HS-5 (cell line): ENCODE results near the gene LOXL3.

Experiments
- DNase-seq: peaks from one replicate; pipeline ENCODE4 v3.0.0-alpha.2; 2012; ENCODE audit warnings: low read depth

The LOXL3 gene

GRCh38 chr2:74551942-74552913, 1.5 kb downstream of the LOXL3 start:
- no peak for DNase-seq

- DNase-seq = no peak
Observed at GRCh38 chr2:74551530-74551929, 2.2 kb downstream of the LOXL3 start.

GRCh38 chr2:74550231-74550630, 3.5 kb downstream of the LOXL3 start:
- DNase-seq = no peak

DNA sequence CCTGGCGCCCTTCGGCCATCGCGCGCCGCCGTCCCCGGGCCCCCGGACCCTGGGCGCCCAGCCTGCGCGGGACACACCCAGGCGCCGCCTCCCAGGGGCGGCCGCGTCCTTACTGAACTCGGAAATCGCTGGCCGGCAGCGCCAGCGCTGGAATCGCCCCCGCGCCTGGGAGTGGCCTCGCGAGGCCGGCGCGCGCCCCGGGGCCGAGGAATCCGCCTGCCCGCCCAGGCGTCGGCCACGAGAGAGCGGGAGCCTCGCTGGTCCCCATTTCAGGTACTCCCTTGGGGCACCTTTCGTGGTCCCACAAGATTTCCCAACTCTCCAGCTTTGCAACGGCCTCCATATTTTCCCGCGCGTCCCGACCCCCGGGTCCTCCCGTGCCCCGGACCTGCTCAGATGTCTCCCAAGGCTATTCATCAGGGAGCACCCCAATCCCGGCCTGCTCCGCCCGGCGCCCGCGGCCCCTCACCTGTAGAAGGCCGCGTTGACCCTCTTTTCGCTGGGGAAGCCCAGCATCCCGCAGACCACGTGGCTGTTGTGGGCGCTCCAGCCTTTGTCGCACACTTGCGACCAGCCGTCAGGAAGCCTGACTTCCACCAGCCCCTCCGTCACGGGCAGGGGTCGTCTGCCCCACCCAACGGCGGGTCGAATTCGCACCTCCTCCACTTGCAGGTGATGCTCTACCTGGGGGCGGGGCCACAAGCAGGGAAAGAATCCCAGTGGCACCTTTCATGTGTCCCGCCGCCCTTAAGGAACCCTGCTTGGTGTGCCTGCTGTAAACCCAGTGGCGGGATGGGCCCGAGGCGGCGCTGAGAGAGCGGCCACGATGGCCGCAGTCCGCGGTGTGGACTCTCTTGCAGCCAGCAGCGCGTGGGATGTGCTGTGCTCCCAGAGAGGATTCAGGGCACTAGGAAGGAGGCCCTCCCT, 4.6 kb downstream of the LOXL3 start:
- DNase-seq = no peak

- no peak for DNase-seq
Observed at GRCh38 chr2:74548285-74548899, 5.3 kb downstream of the LOXL3 start.

GRCh38 chr2:74546004-74546403, 7.7 kb downstream of the LOXL3 start:
- no peak for DNase-seq

DNA sequence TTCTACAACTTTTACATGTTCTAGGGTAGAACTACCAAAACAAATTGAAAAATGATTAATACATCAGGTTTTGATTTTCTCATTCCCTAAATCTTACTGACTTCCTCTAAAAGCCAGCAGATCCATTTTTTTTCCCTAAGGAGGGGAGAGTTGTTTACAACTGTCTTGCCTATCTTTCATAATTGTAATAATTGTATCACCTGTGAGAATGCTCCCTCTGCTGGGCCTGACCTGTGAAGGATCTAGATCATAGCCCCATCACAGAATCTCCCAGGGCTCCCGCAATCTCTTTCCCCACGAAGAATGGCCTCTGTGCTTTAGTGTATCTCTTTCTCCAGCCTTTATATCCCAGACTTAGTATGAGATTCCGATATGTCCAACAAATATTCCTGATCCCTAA, 9.1 kb downstream of the LOXL3 start:
- no peak for DNase-seq

DNA sequence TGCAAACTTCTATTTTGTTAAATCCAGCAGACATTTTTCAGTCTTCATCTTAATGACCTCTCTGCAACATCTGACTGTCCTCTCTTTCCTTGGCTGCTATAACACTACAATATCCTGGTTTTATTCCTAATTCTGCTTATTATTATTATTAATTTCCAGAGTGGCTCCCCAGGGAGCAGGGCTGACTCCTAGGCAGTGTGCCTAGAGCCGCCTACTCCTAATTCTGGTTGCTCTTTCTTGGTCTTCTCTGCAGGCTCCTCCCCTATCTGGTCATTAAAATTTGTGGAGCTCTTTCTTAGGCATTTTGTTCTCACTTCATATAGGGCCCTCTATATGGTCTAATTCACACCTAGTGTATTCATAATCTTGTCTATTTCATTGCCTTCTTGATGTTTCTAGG, 10.8 kb downstream of the LOXL3 start:
- no peak for DNase-seq

GRCh38 chr2:74540291-74540690, 13.5 kb downstream of the LOXL3 start:
- no peak for DNase-seq

- no peak for DNase-seq
Observed at GRCh38 chr2:74538881-74539339, 14.8 kb downstream of the LOXL3 start.

DNA sequence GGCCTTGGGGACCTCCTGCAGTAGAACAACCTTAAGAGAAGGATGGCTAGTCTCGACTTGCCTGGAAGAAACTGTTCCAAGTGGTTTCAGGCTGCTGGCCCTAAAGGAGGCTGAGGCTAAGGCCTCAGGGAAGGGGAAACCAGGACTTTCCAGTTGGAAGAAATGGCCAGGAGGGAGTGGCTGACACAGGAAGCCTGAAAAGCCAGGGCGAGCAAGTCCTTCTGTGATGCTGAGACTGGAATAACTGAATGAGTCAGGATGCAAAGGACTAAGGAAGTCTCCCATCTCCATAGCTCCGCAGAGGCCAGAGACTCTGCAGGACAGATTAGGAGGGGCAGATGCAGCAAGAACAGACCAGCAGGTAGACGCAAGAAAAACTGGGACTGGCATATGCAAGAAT, 16.6 kb downstream of the LOXL3 start:
- no peak for DNase-seq

DNA sequence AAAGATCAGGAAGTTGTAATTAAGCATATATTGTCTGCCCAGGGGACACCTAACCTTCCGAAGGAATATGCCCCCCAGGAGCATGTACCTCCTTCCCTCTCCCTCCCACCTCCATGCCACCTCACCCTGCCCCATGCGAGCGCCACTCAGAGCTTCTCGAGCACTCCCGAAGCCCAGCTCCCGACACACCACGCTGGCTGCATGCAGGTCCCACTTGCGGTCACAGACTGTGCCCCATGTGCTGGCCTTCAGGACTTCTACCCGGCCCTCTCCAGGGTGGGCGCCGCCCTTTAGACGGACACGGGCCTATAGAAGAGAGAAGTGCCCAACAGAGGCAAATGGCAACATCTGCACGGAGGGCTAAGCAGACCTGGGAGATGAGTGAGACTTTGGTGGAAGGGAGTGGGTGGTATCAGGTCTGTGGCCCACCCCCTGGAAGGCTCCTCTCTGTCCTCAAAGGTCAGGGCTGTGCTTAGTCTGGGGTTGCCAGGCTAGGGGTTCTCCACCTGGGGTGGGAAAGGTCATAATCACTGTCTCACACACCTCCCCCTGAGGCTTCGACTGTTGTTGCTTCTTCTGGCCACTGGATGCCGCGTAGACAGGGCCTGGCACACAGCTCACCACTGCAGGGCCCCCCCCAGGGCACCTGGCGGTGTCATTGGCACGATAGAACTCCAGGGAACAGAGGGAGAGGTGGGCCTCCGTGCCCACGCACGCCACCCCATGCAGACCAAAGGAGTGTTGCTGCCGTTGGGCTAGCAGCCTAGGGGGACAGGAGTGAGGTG, 17.4 kb downstream of the LOXL3 start:
- DNase-seq = no peak

- no peak for DNase-seq
Observed at GRCh38 chr2:74535440-74535965, 18.2 kb downstream of the LOXL3 start.

DNA sequence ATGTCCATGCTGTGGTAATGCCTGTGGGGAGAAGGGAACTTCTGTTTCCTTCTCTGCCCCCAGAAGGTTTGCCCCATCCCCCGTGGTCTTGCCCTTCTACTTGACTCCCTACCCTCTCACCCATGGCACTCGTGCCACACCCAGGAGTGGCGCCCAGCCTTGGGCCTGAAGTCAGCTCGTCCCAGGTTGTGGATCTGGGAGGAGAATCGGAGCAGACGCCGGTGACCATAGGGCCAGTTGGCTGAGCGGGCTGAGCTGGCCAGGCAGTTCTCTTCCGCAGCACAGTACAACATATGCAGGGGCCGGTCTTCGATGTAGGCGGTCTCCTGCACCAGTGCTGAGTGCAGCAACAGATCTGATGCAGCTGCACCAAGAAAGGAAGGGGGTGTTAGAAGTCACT, 19.3 kb downstream of the LOXL3 start:
- DNase-seq = no peak

- DNase-seq = no peak
Observed at GRCh38 chr2:74533464-74533863, 20.3 kb downstream of the LOXL3 start.

DNA sequence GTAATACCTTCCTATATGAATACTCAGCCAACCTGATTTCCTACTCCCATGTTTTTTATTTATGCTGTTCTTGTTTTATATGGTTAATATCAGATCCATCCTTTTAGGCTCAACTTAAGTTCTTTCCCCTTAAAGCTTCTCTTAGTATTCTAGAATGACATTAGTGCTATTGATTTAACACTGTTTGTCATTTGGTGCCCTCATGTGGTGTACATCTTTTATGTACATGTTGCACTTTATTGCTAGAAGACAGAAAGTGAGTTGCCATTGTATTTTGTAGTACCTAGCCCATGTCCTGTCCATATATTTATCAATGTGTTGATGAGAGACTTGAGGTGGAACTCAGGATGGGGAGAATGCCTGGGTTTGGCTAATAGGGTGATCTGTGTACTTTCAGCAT, 21.5 kb downstream of the LOXL3 start:
- no peak for DNase-seq

DNA sequence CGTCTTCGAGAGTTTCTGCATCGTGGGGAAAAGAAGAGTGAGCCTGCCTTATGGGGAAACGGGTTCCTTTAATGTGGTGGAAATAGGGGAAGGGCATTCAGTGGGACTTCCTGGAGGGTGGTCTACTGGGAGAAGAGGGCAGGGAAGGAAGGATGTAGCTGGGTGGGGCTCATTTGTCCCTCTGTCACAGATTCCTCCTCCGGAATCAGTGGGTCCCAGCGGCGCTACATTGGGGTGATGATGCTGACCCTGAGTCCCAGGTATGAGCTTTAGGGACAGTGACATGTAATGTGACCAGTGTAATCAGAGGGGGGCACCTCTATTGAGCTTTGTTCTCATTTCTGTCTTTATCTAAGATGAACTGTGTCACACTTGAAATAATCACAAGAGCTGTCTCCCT, 22.1 kb downstream of the LOXL3 start:
- DNase-seq = no peak

DNA sequence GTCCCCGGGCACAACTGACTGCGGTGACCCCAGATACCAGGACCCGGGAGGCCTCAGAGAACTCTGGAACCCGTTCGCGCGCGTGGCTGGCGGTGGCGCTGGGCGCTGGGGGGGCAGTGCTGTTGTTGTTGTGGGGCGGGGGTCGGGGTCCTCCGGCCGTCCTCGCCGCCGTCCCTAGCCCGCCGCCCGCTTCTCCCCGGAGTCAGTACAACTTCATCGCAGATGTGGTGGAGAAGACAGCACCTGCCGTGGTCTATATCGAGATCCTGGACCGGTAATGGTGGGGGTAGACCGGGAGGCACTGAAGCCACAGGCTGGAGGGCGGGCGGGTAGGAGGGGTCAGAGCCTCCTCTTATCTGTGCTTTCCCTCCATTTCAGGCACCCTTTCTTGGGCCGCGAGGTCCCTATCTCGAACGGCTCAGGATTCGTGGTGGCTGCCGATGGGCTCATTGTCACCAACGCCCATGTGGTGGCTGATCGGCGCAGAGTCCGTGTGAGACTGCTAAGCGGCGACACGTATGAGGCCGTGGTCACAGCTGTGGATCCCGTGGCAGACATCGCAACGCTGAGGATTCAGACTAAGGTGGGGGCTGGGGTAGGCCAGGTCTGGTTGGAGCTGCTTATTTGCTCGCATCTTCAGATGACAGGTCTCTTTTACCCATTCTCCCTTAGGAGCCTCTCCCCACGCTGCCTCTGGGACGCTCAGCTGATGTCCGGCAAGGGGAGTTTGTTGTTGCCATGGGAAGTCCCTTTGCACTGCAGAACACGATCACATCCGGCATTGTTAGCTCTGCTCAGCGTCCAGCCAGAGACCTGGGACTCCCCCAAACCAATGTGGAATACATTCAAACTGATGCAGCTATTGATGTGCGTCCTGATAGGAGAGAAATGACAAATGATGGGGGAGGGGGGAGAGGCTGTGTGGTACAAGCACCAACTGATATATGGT, 23.2 kb downstream of the LOXL3 start:
- DNase-seq = no peak

GRCh38 chr2:74529357-74530238, 24.1 kb downstream of the LOXL3 start, which contains the start of the genes AUP1 and HTRA2:
TSS of gene AUP1 (minus strand) at chr2:74529706. CDS start at chr2:74529629, 77 bp downstream.
TSS of gene HTRA2 (plus strand) at chr2:74529933. CDS start at chr2:74530007, 74 bp downstream.
- DNase-seq = peak; percentile 93
